Stomach (tissue), 4 donors: ENCODE results near the gene GABRA5.

ENCODE experiments used
- CTCF ChIP-seq, 7 experiments: fragments of 450-650 bp in 4 of 7; fragments of 200-600 bp in 3 of 7; sonication (generic) in 3 of 7; IDR thresholded peaks; one replicate each; pipeline ENCODE4 v1.5.1; 2016 to 2019; ENCODE audit warnings: antibody characterized with exemption in 7 of 7, control low read depth in 2 of 7, mild to moderate bottlenecking in 1 of 7
- EP300 ChIP-seq: sonication (generic); formaldehyde crosslinking; IDR thresholded peaks from one replicate; pipeline ENCODE4 v1.6.1; 2017; ENCODE audit warnings: antibody characterized with exemption
- POLR2A ChIP-seq, 4 donors: fragments of 450-650 bp; IDR thresholded peaks; one replicate each; pipeline ENCODE4 v1.6.1; 2016; ENCODE audit warnings: antibody characterized with exemption in 4 of 4, control low read depth in 2 of 4, mild to moderate bottlenecking in 1 of 4, moderate library complexity in 1 of 4
- POLR2AphosphoS5 ChIP-seq, 3 donors: sonication (generic); formaldehyde crosslinking; IDR thresholded peaks; one replicate each; pipeline ENCODE4 v1.6.1; 2016; ENCODE audit warnings: antibody characterized with exemption in 3 of 3

- TF ChIP-seq POLR2A (IDR thresholded peaks at IDR 0.05) = no peak
- no peak for TF ChIP-seq CTCF (IDR thresholded peaks at IDR 0.05)
- TF ChIP-seq POLR2AphosphoS5 (IDR thresholded peaks at IDR 0.05) = no peak
- no peak for TF ChIP-seq EP300
Measured at GRCh38 chr15:26842391-26842790, 24.5 kb upstream of the GABRA5 start.
